ENCODE results near the gene SCPEP1.
"Not testable (repeated sequence)": the region's sequence is repeated elsewhere in the genome, so short reads cannot be mapped to it uniquely, and the experiment has no call there.

SCPEP1 gene

GRCh38 chr17:56977673-56978395, at the start of gene SCPEP1:
Gene SCPEP1 (plus strand): TSS chr17:56978131. CDS start chr17:56978160, 29 bp downstream.
- H3K27ac ChIP-seq (ENCODE audit: low read length), result no peak within 1 kb of the TSS
- H3K9ac ChIP-seq (ENCODE audit: low read length), result no peak within 1 kb of the TSS
- H3K4me3 ChIP-seq (ENCODE audit: low read length), result peak within 1 kb of the TSS; percentile 80
- H3K4me1 ChIP-seq (ENCODE audit: control insufficient read depth, low read depth, low read length), result peaks cover 27% of the 10 kb centered on the region
- H3K36me3 ChIP-seq (ENCODE audit: control insufficient read depth, low read depth, low read length), result peaks cover 3% of the 10 kb centered on the region
- no peaks in the 10 kb centered on the region for H3K27me3 ChIP-seq (ENCODE audit: control insufficient read depth, insufficient read depth, low read length)
- no peaks in the 10 kb centered on the region for H3K9me3 ChIP-seq (ENCODE audit: control insufficient read depth, low read depth, low read length)

GRCh38 chr17:56928586-56928985, 49.3 kb upstream of the SCPEP1 start:
- H3K4me1 ChIP-seq (ENCODE audit: control insufficient read depth, low read depth, low read length), result peaks cover 23% of the 10 kb centered on the region
- H3K36me3 ChIP-seq (ENCODE audit: control insufficient read depth, low read depth, low read length), result no peaks in the 10 kb centered on the region
- no peaks in the 10 kb centered on the region for H3K27me3 ChIP-seq (ENCODE audit: control insufficient read depth, insufficient read depth, low read length)
- no peak overlapping the region for H3K27ac ChIP-seq (ENCODE audit: low read length)
- H3K9me3 ChIP-seq (ENCODE audit: control insufficient read depth, low read depth, low read length), result peaks cover 24% of the 10 kb centered on the region
- H3K9ac ChIP-seq (ENCODE audit: low read length), result no peak overlapping the region
- no peak overlapping the region for H3K4me3 ChIP-seq (ENCODE audit: low read length)

GRCh38 chr17:56929362-56929969, 48.5 kb upstream of the SCPEP1 start:
- Histone ChIP-seq H3K9me3 (ENCODE audit: control insufficient read depth, low read depth, low read length) (peaks cover 24% of the 10 kb centered on the region), H3K4me3 (ENCODE audit: low read length) (no peak overlapping the region), H3K4me1 (ENCODE audit: control insufficient read depth, low read depth, low read length) (peaks cover 23% of the 10 kb centered on the region)

GRCh38 chr17:56930739-56931337, 47.1 kb upstream of the SCPEP1 start:
- Histone ChIP-seq H3K9me3 (ENCODE audit: control insufficient read depth, low read depth, low read length) (peaks cover 24% of the 10 kb centered on the region), H3K36me3 (ENCODE audit: control insufficient read depth, low read depth, low read length) (peaks cover 6% of the 10 kb centered on the region), H3K9ac (ENCODE audit: low read length) (no peak overlapping the region), H3K27ac (ENCODE audit: low read length) (no peak overlapping the region), H3K4me3 (ENCODE audit: low read length) (no peak overlapping the region), H3K4me1 (ENCODE audit: control insufficient read depth, low read depth, low read length) (peaks cover 14% of the 10 kb centered on the region), H3K27me3 (ENCODE audit: control insufficient read depth, insufficient read depth, low read length) (no peaks in the 10 kb centered on the region)

More at GRCh38 chr17:56929362-56929969, 48.5 kb upstream of the SCPEP1 start:
- no peak overlapping the region for H3K27ac ChIP-seq (ENCODE audit: low read length)
- H3K27me3 ChIP-seq (ENCODE audit: control insufficient read depth, insufficient read depth, low read length), result no peaks in the 10 kb centered on the region
- peaks cover 3% of the 10 kb centered on the region for H3K36me3 ChIP-seq (ENCODE audit: control insufficient read depth, low read depth, low read length)
- H3K9ac ChIP-seq (ENCODE audit: low read length), result no peak overlapping the region

- H3K4me3 ChIP-seq (ENCODE audit: low read length), result no peak overlapping the region
- H3K9me3 ChIP-seq (ENCODE audit: control insufficient read depth, low read depth, low read length), result peaks cover 23% of the 10 kb centered on the region
- no peak overlapping the region for H3K9ac ChIP-seq (ENCODE audit: low read length)
- H3K4me1 ChIP-seq (ENCODE audit: control insufficient read depth, low read depth, low read length), result no peaks in the 10 kb centered on the region
- H3K27ac ChIP-seq (ENCODE audit: low read length), result no peak overlapping the region
- H3K27me3 ChIP-seq (ENCODE audit: control insufficient read depth, insufficient read depth, low read length), result no peaks in the 10 kb centered on the region
- H3K36me3 ChIP-seq (ENCODE audit: control insufficient read depth, low read depth, low read length), result peaks cover 19% of the 10 kb centered on the region
These were observed 44.7 kb upstream of the SCPEP1 start for GRCh38 chr17:56933151-56933745.

GRCh38 chr17:56933868-56934267, 44.1 kb upstream of the SCPEP1 start:
- Histone ChIP-seq H3K27me3 (ENCODE audit: control insufficient read depth, insufficient read depth, low read length) (no peaks in the 10 kb centered on the region), H3K36me3 (ENCODE audit: control insufficient read depth, low read depth, low read length) (peaks cover 25% of the 10 kb centered on the region), H3K4me1 (ENCODE audit: control insufficient read depth, low read depth, low read length) (no peaks in the 10 kb centered on the region), H3K9ac (ENCODE audit: low read length) (no peak overlapping the region), H3K27ac (ENCODE audit: low read length) (no peak overlapping the region), H3K9me3 (ENCODE audit: control insufficient read depth, low read depth, low read length) (peaks cover 19% of the 10 kb centered on the region), H3K4me3 (ENCODE audit: low read length) (no peak overlapping the region)

GRCh38 chr17:56934280-56934679, 43.7 kb upstream of the SCPEP1 start:
- no peak overlapping the region for H3K27ac ChIP-seq (ENCODE audit: low read length)
- no peak overlapping the region for H3K9ac ChIP-seq (ENCODE audit: low read length)
- H3K9me3 ChIP-seq (ENCODE audit: control insufficient read depth, low read depth, low read length), result peaks cover 19% of the 10 kb centered on the region
- no peaks in the 10 kb centered on the region for H3K4me1 ChIP-seq (ENCODE audit: control insufficient read depth, low read depth, low read length)
- H3K27me3 ChIP-seq (ENCODE audit: control insufficient read depth, insufficient read depth, low read length), result no peaks in the 10 kb centered on the region
- H3K4me3 ChIP-seq (ENCODE audit: low read length), result no peak overlapping the region
- peaks cover 29% of the 10 kb centered on the region for H3K36me3 ChIP-seq (ENCODE audit: control insufficient read depth, low read depth, low read length)

- Histone ChIP-seq H3K27ac (ENCODE audit: low read length) (no peak overlapping the region), H3K4me3 (ENCODE audit: low read length) (no peak overlapping the region), H3K27me3 (ENCODE audit: control insufficient read depth, insufficient read depth, low read length) (no peaks in the 10 kb centered on the region), H3K4me1 (ENCODE audit: control insufficient read depth, low read depth, low read length) (no peaks in the 10 kb centered on the region), H3K36me3 (ENCODE audit: control insufficient read depth, low read depth, low read length) (peaks cover 32% of the 10 kb centered on the region), H3K9me3 (ENCODE audit: control insufficient read depth, low read depth, low read length) (peaks cover 10% of the 10 kb centered on the region), H3K9ac (ENCODE audit: low read length) (no peak overlapping the region)
These were observed 42.5 kb upstream of the SCPEP1 start for GRCh38 chr17:56935461-56935860.

- H3K27ac ChIP-seq (ENCODE audit: low read length), result no peak overlapping the region
- H3K36me3 ChIP-seq (ENCODE audit: control insufficient read depth, low read depth, low read length), result peaks cover 40% of the 10 kb centered on the region
- no peaks in the 10 kb centered on the region for H3K27me3 ChIP-seq (ENCODE audit: control insufficient read depth, insufficient read depth, low read length)
- no peak overlapping the region for H3K4me3 ChIP-seq (ENCODE audit: low read length)
- H3K9me3 ChIP-seq (ENCODE audit: control insufficient read depth, low read depth, low read length), result no peaks in the 10 kb centered on the region
- H3K4me1 ChIP-seq (ENCODE audit: control insufficient read depth, low read depth, low read length), result no peaks in the 10 kb centered on the region
- no peak overlapping the region for H3K9ac ChIP-seq (ENCODE audit: low read length)
These were observed 41.1 kb upstream of the SCPEP1 start for GRCh38 chr17:56936697-56937322.

GRCh38 chr17:56937687-56938086, 40.2 kb upstream of the SCPEP1 start:
- H3K27ac ChIP-seq (ENCODE audit: low read length), result no peak overlapping the region
- H3K27me3 ChIP-seq (ENCODE audit: control insufficient read depth, insufficient read depth, low read length), result no peaks in the 10 kb centered on the region
- H3K9me3 ChIP-seq (ENCODE audit: control insufficient read depth, low read depth, low read length), result no peaks in the 10 kb centered on the region
- no peak overlapping the region for H3K4me3 ChIP-seq (ENCODE audit: low read length)
- H3K9ac ChIP-seq (ENCODE audit: low read length), result no peak overlapping the region
- H3K36me3 ChIP-seq (ENCODE audit: control insufficient read depth, low read depth, low read length), result peaks cover 44% of the 10 kb centered on the region
- H3K4me1 ChIP-seq (ENCODE audit: control insufficient read depth, low read depth, low read length), result no peaks in the 10 kb centered on the region

- not testable (repeated sequence) for H3K4me1 ChIP-seq (ENCODE audit: control insufficient read depth, low read depth, low read length)
These were observed 39.7 kb upstream of the SCPEP1 start for GRCh38 chr17:56938206-56938605.

More at GRCh38 chr17:56938206-56938605, 39.7 kb upstream of the SCPEP1 start:
- H3K9me3 ChIP-seq (ENCODE audit: control insufficient read depth, low read depth, low read length); H3K9ac ChIP-seq (ENCODE audit: low read length); H3K27me3 ChIP-seq (ENCODE audit: control insufficient read depth, insufficient read depth, low read length); H3K27ac ChIP-seq (ENCODE audit: low read length); H3K4me3 ChIP-seq (ENCODE audit: low read length): not testable (repeated sequence)
- H3K36me3 ChIP-seq (ENCODE audit: control insufficient read depth, low read depth, low read length), result peaks cover 47% of the 10 kb centered on the region
